Upper lobe of right lung (tissue), 1 donor: ENCODE measurements around the gene NOL12. TPM values are rescaled to one million over a fixed set of nuclear protein-coding genes. Genes with fewer than 3 reads are reported as not detected.

ENCODE experiments used
- ATAC-seq: fragments of 200-7000 bp; cut with Tn5 transposase; one replicate; pipeline ENCODE4 v1.9.1; 2020; ENCODE audit warnings: mild to moderate bottlenecking, moderate library complexity
- DNase-seq: peaks from one replicate; pipeline ENCODE4 v3.0.0-alpha.2; 2020
- H3K27ac ChIP-seq: fragments of 200-600 bp; one replicate; pipeline ENCODE4 v1.8.0; 2022
- H3K27me3 ChIP-seq: fragments of 200-600 bp; one replicate; pipeline ENCODE4 v1.8.0; 2022; ENCODE audit warnings: mild to moderate bottlenecking
- H3K36me3 ChIP-seq: fragments of 200-600 bp; one replicate; pipeline ENCODE4 v1.8.0; 2022
- H3K4me1 ChIP-seq: fragments of 200-600 bp; one replicate; pipeline ENCODE4 v1.8.0; 2022
- H3K4me3 ChIP-seq: fragments of 200-600 bp; one replicate; pipeline ENCODE4 v1.8.0; 2022; ENCODE audit warnings: mild to moderate bottlenecking
- H3K9me3 ChIP-seq: fragments of 200-600 bp; one replicate; pipeline ENCODE4 v1.8.0; 2022
- CTCF ChIP-seq: fragments of 200-600 bp; IDR thresholded peaks from one replicate; pipeline ENCODE4 v1.8.0; 2022; ENCODE audit warnings: antibody characterized with exemption
- intact Hi-C: fragments of 100-400 bp; cut with DNase I; formaldehyde crosslinking; loops from one replicate; pipeline ENCODE4 v1.11.0; 2022
- total RNA-seq: library from RNA; stranded (reverse); fragmentation: NEBNext Ultra II Directional; extraction: Animal tissue kit (Norgen Biotek cat#: 25700); gene quantifications from one replicate; pipeline ENCODE4 v1.2.1, GENCODE V29; 2021
- donor health status: DM: no; HTN: yes; CAD: no; lungs with severe emphysema.

The NOL12 gene
- total RNA-seq, 1 donor from 2014 or later: 21.6 TPM

DNA sequence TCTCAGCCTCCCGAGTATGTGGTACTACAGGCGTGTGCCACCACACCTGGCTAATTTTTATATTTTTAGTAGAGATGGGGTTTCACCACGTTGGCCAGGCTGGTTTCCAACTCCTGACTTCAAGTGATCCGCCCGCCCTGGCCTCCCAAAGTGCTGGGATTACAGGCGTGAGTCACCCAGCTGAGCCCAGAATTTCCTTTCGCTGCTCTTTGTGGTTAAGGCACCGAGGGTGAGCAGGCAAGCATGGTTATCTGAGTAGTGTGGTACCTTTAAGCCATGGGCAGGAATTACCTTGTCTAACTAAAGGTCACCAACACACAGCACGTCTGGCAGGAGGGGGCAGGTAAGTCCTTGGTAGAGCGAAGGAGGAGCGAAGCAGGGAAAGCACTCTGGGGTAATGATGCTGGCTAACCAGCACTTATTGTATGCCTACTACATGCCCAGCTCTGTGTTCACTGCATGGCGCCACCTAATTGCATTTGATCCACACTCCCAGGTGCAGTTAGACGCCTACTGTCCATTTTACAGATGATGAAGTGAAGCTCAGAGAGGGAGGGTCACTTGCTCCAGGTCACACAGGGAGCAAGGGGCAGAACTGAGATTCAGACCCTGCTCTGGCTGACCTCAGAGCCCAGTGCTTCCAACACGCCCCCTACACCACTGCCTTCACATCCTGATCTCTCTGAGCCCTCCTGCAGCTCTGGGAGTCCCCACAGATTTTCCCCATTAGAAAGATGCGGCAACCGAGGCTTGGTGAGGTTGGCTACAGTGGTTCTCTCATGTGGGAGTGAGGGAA is 56.4 kb downstream of the NOL12 start:
- Histone ChIP-seq H3K27ac (no peak overlapping the region), H3K4me3 (no peak overlapping the region), H3K9me3 (no peaks in the 10 kb centered on the region), H3K36me3 (no peaks in the 10 kb centered on the region), H3K4me1 (peaks cover 49% of the 10 kb centered on the region), H3K27me3 (no peaks in the 10 kb centered on the region)
- intact Hi-C loops: no loop called here
- TF ChIP-seq CTCF: no peak
- DNase-seq (no peak), ATAC-seq (no peak)

Other genes starting within 250 kb of the NOL12 start
- 53.5 TPM for gene MFNG, start 200.0 kb upstream of the NOL12 start, total RNA-seq
- gene CARD10, start 166.9 kb upstream of the NOL12 start, total RNA-seq: 17.0 TPM
- 73.9 TPM for gene CDC42EP1, start 125.9 kb upstream of the NOL12 start, total RNA-seq
- 2.5 TPM for gene LGALS2, start 106.3 kb upstream of the NOL12 start, total RNA-seq
- gene GGA1, start 77.5 kb upstream of the NOL12 start, total RNA-seq: 64.4 TPM
- 28.3 TPM for gene SH3BP1, start 46.7 kb upstream of the NOL12 start, total RNA-seq
- 6.1 TPM for gene PDXP, start 27.6 kb upstream of the NOL12 start, total RNA-seq
- gene LGALS1, start 10.7 kb upstream of the NOL12 start, total RNA-seq: 340 TPM
- 85.0 TPM for gene TRIOBP, start 10.7 kb downstream of the NOL12 start, total RNA-seq
- 8.8 TPM for gene GCAT, start 121.6 kb downstream of the NOL12 start, total RNA-seq
- not detected for gene GALR3, start 137.0 kb downstream of the NOL12 start, total RNA-seq
- gene ANKRD54, start 158.0 kb downstream of the NOL12 start, total RNA-seq: 18.2 TPM
- 369 TPM for gene EIF3L, start 163.1 kb downstream of the NOL12 start, total RNA-seq
- 37.4 TPM for gene MICALL1, start 220.0 kb downstream of the NOL12 start, total RNA-seq